ENCODE measurements around the gene THADA. TPM values are rescaled to one million over a fixed set of nuclear protein-coding genes. Genes with fewer than 3 reads are reported as not detected.

THADA gene
- total RNA-seq, 1 donor from 2014 or later, result 41.2 TPM

DNA sequence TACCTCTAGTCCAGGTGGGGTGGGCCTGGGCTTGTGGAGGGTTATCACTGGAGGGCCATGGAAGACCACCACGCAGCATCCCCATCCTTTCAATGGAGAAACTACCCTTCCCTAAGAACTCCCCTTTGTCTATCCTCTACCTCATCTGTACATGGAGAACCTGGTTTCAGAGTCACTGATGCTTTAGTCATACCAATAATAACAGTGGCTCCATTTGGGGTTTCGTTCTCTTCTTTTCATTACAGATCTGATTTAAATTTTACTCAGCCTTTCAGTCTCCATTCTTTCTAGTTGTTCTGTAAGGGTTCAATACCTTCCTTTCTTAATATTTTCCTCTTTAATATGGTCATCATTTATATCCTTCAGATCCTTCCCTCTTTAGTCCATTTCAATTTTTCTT, 314.8 kb downstream of the THADA start:
- H3K27me3 ChIP-seq (ENCODE audit: low read depth), result no peaks in the 10 kb centered on the region
- TF ChIP-seq, protein P1, sequence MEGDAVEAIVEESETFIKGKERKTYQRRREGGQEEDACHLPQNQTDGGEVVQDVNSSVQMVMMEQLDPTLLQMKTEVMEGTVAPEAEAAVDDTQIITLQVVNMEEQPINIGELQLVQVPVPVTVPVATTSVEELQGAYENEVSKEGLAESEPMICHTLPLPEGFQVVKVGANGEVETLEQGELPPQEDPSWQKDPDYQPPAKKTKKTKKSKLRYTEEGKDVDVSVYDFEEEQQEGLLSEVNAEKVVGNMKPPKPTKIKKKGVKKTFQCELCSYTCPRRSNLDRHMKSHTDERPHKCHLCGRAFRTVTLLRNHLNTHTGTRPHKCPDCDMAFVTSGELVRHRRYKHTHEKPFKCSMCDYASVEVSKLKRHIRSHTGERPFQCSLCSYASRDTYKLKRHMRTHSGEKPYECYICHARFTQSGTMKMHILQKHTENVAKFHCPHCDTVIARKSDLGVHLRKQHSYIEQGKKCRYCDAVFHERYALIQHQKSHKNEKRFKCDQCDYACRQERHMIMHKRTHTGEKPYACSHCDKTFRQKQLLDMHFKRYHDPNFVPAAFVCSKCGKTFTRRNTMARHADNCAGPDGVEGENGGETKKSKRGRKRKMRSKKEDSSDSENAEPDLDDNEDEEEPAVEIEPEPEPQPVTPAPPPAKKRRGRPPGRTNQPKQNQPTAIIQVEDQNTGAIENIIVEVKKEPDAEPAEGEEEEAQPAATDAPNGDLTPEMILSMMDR (IDR thresholded peaks at IDR 0.05), result no peak

DNA sequence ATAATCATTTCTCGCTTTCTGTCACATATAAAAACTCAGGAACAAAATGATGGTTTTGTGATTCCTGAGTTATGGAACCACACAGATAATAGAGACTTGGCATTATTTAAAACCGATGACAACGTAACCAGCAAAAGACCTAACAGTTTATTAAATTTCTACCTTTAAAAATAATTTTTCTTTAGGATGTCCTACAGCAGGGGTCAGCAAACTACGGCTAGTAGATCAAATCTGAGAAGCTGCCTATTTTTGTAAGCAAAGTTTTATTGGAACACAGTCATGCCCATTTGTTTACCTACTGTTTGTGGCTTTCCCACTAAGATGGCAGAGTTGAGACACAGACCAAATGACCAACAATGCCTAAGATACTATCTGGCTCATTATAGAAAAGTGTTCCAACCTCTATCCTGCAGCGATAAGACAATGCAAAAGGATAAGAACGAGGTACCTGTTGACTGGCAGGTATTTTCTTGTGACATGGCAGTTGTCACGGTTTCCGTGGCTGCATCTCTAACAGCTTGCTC, 316.5 kb downstream of the THADA start:
- peaks cover 15% of the 10 kb centered on the region for H3K4me1 ChIP-seq
- H3K27ac ChIP-seq, result no peak overlapping the region
- intact Hi-C loops (cut with DNase I), result no loop called here
- no peak overlapping the region for H3K4me3 ChIP-seq
- DNase-seq (no peak), ATAC-seq (no peak)
- peaks cover 5% of the 10 kb centered on the region for H3K9me3 ChIP-seq
- peaks cover 27% of the 10 kb centered on the region for H3K36me3 ChIP-seq
- no peaks in the 10 kb centered on the region for H3K27me3 ChIP-seq (ENCODE audit: low read depth)
- TF ChIP-seq, protein P1 (IDR thresholded peaks at IDR 0.05), result no peak

More for the DNA sequence above, 314.8 kb downstream of the THADA start:
- ATAC-seq (no peak), DNase-seq (no peak)
- H3K9me3 ChIP-seq, result peaks cover 5% of the 10 kb centered on the region
- H3K27ac ChIP-seq, result no peak overlapping the region
- intact Hi-C loops (cut with DNase I), result no loop called here
- H3K4me3 ChIP-seq, result no peak overlapping the region
- H3K36me3 ChIP-seq, result peaks cover 42% of the 10 kb centered on the region
- peaks cover 15% of the 10 kb centered on the region for H3K4me1 ChIP-seq

DNA sequence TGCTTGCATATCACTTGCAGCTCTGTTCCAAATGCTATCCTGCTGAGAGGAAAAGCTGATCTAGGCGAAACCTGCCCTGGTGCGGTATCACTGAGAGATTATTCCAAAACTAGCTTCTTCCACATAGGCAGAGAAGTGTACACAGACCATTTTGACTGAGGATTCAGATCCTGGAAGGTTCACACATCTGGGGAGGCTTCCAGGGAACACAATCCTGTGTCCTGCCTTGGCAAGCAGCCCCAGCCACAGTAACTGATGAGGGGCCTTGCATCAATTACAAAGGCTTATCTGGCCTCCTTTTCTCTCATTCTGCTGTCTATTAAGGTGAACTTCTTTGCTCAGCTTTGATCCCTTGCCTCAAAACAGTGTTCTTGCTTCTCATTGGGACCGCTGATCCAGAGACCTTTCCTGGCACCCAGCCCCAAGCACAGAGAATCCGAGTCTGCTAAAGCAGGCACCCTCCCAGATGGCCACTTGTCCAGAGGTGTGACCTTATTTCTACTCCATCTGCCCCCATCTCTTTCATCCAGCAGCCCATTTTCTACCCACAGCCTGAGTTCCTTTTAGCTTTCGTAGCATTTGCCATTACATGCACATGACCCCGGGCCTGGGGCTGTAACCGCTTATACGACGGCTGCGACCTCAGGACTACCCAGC, 317.1 kb downstream of the THADA start:
- Histone ChIP-seq H3K27me3 (ENCODE audit: low read depth) (no peaks in the 10 kb centered on the region), H3K4me3 (no peak overlapping the region), H3K4me1 (peaks cover 15% of the 10 kb centered on the region), H3K9me3 (peaks cover under 1% of the 10 kb centered on the region), H3K36me3 (peaks cover 22% of the 10 kb centered on the region), H3K27ac (no peak overlapping the region)
- DNase-seq (no peak), ATAC-seq (no peak)
- intact Hi-C loops (cut with DNase I), result no loop called here
- TF ChIP-seq, protein P1 (IDR thresholded peaks at IDR 0.05), result no peak

GRCh38 chr2:43276962-43277391, 318.9 kb downstream of the THADA start:
- Histone ChIP-seq H3K4me3 (no peak overlapping the region), H3K9me3 (no peaks in the 10 kb centered on the region), H3K4me1 (peaks cover 15% of the 10 kb centered on the region), H3K27ac (peak overlapping the region; percentile 57), H3K27me3 (ENCODE audit: low read depth) (no peaks in the 10 kb centered on the region), H3K36me3 (peaks cover 6% of the 10 kb centered on the region)
- DNase-seq, result peak; percentile 69
- intact Hi-C loops (cut with DNase I), result no loop called here
- peak; percentile 49 to 54 for ATAC-seq
- TF ChIP-seq, protein P1 (IDR thresholded peaks at IDR 0.05), result no peak

DNA sequence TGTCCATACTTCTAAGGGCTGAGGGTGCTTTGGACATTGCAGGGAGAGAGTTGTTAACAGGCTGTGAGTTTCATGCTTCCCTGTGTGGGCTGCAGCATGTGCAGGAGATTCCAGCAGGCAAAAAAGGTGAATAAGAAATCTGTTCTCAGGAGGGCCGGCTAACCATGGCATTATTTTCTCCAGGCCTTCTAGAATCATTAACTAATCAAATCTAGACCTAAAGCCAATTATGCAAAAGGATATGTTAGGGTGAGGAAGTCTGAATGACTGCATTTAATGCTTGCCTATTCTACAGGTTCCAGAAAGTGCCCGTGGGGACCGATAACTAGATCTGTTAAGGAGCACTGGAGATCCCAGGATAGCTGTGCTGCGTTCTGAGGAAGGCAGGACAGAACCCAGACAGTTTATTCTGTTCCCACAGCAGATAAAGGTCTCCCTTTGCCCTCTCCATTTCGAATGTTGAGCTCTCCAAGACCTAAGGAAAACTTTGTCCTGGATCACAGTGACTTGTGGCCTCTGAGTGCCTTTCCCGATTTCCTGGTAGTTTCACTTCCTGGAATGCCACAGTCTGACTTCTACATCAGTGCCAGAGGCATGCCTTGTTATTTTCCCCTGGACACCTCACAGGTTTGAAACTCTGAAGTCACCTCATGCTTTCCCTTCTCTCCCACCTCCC, 319.4 kb downstream of the THADA start:
- no peaks in the 10 kb centered on the region for H3K27me3 ChIP-seq (ENCODE audit: low read depth)
- intact Hi-C loops (cut with DNase I), result no loop called here
- no peaks in the 10 kb centered on the region for H3K9me3 ChIP-seq
- H3K36me3 ChIP-seq, result no peaks in the 10 kb centered on the region
- ATAC-seq (peak; percentile 47 to 63), DNase-seq (no peak)
- H3K4me3 ChIP-seq, result no peak overlapping the region
- TF ChIP-seq, protein P1 (IDR thresholded peaks at IDR 0.05), result no peak
- peak overlapping the region; percentile 57 for H3K27ac ChIP-seq
- peaks cover 15% of the 10 kb centered on the region for H3K4me1 ChIP-seq
